ENCODE data around the gene CDC23.
"Not testable (repeated sequence)": the region's sequence is repeated elsewhere in the genome, so short reads cannot be mapped to it uniquely, and the experiment has no call there.

Gene CDC23

GRCh38 chr5:138213161-138214029 is at the start of gene CDC23:
TSS of gene CDC23 (minus strand) at chr5:138213323. CDS start at chr5:138213312, 11 bp downstream.
- peak; percentile 98 for DNase-seq

- DNase-seq: no peak
Observed at GRCh38 chr5:138258704-138259292, 45.7 kb upstream of the CDC23 start.

DNA sequence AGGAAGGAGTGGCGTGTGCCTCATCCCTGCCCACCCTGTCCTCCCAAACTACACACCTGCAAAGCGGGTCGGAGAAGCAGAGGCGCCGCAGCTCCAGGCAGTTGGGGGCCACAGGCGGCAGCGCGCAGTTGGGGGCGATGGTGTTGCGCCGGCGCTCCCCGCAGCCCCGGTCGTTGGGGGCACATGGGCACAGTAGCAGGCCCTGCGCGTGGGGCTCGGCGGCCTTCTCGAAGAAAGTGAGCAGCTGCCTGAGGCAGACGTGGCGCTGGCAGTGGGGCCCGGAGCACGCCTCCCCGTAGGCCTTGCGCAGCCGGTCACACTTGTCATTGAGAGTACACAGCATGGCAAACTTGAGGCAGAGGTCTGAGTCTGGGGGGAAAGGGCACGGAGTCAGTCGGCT is 44.5 kb upstream of the CDC23 start:
- DNase-seq: no peak

GRCh38 chr5:138252944-138253343 is 39.8 kb upstream of the CDC23 start:
- DNase-seq: no peak

GRCh38 chr5:138247800-138248199 is 34.7 kb upstream of the CDC23 start:
- DNase-seq: not testable (repeated sequence)

DNA sequence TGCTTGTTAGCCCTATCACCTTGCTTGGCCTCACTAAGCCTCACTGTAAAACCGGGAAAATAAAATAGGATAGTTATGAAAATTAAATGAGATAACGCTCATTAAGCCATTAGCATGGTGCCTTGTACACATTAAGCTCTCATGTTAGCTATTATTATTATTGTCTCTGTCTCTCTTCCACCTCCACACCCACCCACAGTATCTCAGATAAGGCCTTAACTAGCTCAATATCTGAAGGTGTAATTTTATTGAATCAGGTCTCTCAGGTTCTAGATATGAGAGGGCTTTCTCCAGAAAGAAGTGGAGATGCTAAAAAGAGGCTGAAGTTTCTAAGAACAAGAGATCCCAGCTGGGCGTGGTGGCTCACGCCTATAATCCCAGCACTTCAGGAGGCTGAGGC is 33.7 kb upstream of the CDC23 start:
- no peak for DNase-seq

- no peak for DNase-seq
Observed at GRCh38 chr5:138246334-138246733, 33.2 kb upstream of the CDC23 start.

DNA sequence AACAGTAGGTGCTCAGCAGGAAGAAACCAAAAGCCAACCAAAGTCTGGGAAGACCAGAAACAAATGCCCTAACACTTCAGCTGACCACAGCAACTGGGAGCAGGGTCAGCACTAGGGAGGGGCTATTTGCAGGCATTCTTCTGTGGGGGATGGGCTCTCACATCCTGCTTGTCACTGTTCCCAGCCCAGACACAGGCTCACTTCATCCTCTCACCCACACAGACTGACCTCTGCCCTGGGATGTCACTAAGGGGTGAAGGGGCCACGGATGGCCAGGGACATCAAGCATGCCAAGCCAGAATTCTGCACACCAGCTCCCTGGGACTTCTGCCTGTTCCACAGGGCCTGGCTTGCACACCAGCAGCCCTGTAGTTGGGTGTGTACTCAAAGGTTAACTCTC is 32.6 kb upstream of the CDC23 start:
- DNase-seq: no peak

- no peak for DNase-seq
Observed at GRCh38 chr5:138243794-138244193, 30.7 kb upstream of the CDC23 start.

DNA sequence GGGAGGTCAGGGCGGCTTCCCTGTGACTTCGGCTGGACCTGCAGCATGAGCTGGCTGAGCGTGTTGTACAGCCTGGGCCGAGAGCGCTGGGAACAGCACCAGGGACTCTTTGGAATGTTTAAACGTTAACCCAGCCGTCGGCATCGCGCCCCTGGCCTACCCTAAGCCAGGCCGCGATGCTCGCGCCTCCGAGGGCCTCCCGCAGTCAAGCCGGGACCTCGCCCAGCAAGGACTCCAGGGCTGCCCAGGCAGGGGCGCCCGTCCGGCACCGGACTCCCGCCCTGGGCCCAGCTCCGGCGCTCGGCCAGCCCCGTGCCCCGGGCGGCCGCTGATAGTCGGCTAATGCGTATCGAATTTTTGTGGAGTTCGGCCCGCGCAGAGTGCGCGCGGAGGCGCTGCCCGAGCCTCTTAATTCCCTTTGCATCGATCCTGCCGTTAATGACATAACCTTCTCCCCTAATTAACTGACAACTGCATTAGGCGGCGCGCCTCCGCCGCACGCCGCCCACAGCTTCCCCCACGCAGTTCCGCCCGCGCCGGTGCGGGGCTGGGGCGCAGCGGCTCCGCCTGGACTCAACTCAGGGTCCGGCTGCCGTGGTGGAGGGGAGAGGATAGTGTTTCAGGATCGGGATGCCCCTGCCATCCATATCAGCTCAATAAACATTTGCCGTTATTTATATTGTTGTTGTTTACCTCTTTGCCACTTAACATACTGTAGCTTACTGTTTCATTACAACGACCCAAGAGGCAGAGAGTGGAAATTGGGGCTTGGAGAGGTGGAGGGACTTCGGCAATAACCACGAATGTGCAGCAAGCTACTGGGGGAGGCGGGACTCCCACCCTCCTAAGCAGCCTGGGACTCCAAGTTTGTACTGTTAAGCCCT is 28.8 kb upstream of the CDC23 start:
- DNase-seq: no peak

GRCh38 chr5:138240650-138241385 is 27.7 kb upstream of the CDC23 start:
- no peak for DNase-seq

GRCh38 chr5:138238034-138238433 is 24.9 kb upstream of the CDC23 start:
- no peak for DNase-seq

- DNase-seq: no peak
Observed at GRCh38 chr5:138234651-138235050, 21.5 kb upstream of the CDC23 start.

GRCh38 chr5:138233280-138233679 is 20.2 kb upstream of the CDC23 start:
- DNase-seq: no peak

- DNase-seq: peak; percentile 24
Observed at GRCh38 chr5:138230981-138231589, 18.0 kb upstream of the CDC23 start.

DNA sequence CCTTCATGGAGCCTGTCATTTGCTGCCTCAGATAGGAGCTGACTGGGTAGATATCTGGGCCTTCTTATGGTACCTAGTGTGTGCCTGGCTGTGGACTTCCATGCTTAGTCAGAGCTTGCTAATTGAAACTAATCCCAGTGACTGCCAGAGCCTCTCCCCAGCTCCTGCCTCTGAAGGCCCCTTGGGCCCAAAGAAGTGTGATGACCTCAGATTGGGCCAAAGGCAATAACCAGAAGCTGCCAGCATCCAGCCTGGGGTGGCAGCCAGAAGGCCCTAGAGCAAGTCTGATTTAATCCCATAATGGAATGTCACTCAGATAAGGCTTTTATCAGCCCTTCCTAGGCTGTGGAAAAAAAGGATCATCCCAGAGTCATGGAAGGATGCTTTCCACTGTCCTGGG is 17.1 kb upstream of the CDC23 start:
- DNase-seq: no peak

GRCh38 chr5:138229387-138229786 is 16.3 kb upstream of the CDC23 start:
- DNase-seq: no peak

GRCh38 chr5:138226910-138227309 is 13.8 kb upstream of the CDC23 start:
- no peak for DNase-seq

DNA sequence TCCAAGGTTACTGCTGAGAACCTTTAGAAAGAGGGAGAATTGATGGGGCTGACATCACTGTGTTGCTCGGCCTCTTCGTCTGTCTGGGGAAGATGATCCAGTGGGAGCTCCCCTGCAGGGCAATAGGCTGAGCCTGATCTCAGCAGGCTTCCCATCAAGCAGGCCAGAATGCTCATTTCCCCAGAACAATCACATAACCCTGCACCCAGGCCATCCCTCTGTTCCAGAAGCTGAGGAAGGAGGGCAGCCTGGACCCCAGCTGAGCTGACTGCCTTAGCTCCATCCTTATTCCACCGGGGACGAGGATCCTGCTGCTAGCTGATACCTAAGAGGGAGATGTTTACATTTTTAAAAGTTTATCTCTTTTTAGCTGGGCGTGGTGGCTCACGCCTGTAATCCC is 11.6 kb upstream of the CDC23 start:
- no peak for DNase-seq

GRCh38 chr5:138223532-138223931 is 10.4 kb upstream of the CDC23 start:
- no peak for DNase-seq

GRCh38 chr5:138216799-138217198 is 3.7 kb upstream of the CDC23 start:
- DNase-seq: no peak

GRCh38 chr5:138212828-138213160 is 329 bp downstream of the CDC23 start:
- no peak for DNase-seq

GRCh38 chr5:138210985-138211384 is 2.1 kb downstream of the CDC23 start:
- no peak for DNase-seq

Measured in SHP77 treated with DMSO at 0.1 percent for 48 hours (cell line).